A549 (cell line): ENCODE results near the gene CDC14A. TPM values are rescaled to one million over a fixed set of nuclear protein-coding genes. Genes with fewer than 3 reads are reported as not detected.

Experiments used
- ATAC-seq, 2 experiments: fragments of 200-7000 bp in 1 of 2; fragments of >200 bp in 1 of 2; cut with Nextera tagmentation in 1 of 2; cut with Tn5 transposase in 1 of 2; 3 replicates each; pipeline versions ENCODE4 v1.8.0 to v1.9.1; 2018 to 2020; ENCODE audit warnings: mild to moderate bottlenecking in 1 of 2, moderate library complexity in 1 of 2
- CTCF ChIA-PET: fragments of 300-600 bp; sonication (Branson Sonifier 250); formaldehyde crosslinking; extraction: SDS; loops from one replicate; lab custom pipeline; 2021; ENCODE audit warnings: antibody characterized with exemption, inconsistent platforms; lab: Yijun Ruan, JAX
- POLR2A ChIA-PET: fragments of 350-600 bp; formaldehyde crosslinking; extraction: SDS; loops from one replicate; lab custom pipeline; 2021; ENCODE audit warnings: antibody characterized with exemption, inconsistent platforms; lab: Yijun Ruan, JAX
- DNase-seq, 2 experiments: peaks; one replicate each; pipeline versions ENCODE4 v3.0.0 to v3.0.0-alpha.2; 2011 to 2016; ENCODE audit warnings: low read depth in 1 of 2, low spot score in 1 of 2
- FAIRE-seq: peaks from 2 replicates; lab custom pipeline; 2011; peaks lifted over from hg19 to GRCh38; lab: Jason Lieb, UNC
- H3K27ac ChIP-seq, 2 experiments: fragments of >200 bp; sonication (Bioruptor Twin); formaldehyde crosslinking; 3 replicates each; pipeline ENCODE4 v1.5.1; 2016 to 2017
- H3K4me1 ChIP-seq: fragments of >200 bp; sonication (Bioruptor Twin); formaldehyde crosslinking; 3 replicates; pipeline ENCODE4 v1.6.1; 2016
- H3K4me2 ChIP-seq: fragments of >200 bp; sonication (Bioruptor Twin); formaldehyde crosslinking; 3 replicates; pipeline ENCODE4 v1.6.1; 2016
- H3K4me3 ChIP-seq: fragments of >200 bp; sonication (Bioruptor Twin); formaldehyde crosslinking; 3 replicates; pipeline ENCODE4 v1.5.1; 2016
- H3K9me3 ChIP-seq: fragments of >200 bp; sonication (Bioruptor Twin); formaldehyde crosslinking; 3 replicates; pipeline ENCODE4 v1.6.1; 2016
- CBX2 ChIP-seq: fragments of 200-600 bp; sonication (generic); IDR thresholded peaks from 2 replicates; pipeline ENCODE4 v1.6.1; 2016; ENCODE audit warnings: low read depth, mild to moderate bottlenecking, borderline replicate concordance
- CEBPB ChIP-seq, 2 experiments: fragments of >200 bp in 1 of 2; sonication (Bioruptor Twin) in 1 of 2; formaldehyde crosslinking in 1 of 2; IDR thresholded peaks; 2 replicates each; pipeline ENCODE4 v1.6.1; 2012 to 2016
- EHF ChIP-seq: fragments of 250-450 bp; sonication (Bioruptor Pico); IDR thresholded peaks from 2 replicates; pipeline ENCODE4 v1.5.0; 2020; ENCODE audit warnings: mild to moderate bottlenecking
- EHMT2 ChIP-seq: fragments of 200-600 bp; sonication (generic); IDR thresholded peaks from 2 replicates; pipeline ENCODE4 v1.6.1; 2016; ENCODE audit warnings: antibody characterized with exemption, low read depth, mild to moderate bottlenecking, moderate library complexity
- FOSB ChIP-seq: fragments of 250-450 bp; sonication (Bioruptor Pico); IDR thresholded peaks from 2 replicates; pipeline ENCODE4 v1.5.0; 2020; ENCODE audit warnings: mild to moderate bottlenecking, moderate library complexity
- HEYL ChIP-seq: fragments of 250-450 bp; sonication (Bioruptor Pico); IDR thresholded peaks from 2 replicates; pipeline ENCODE4 v1.8.0; 2021; ENCODE audit warnings: mild to moderate bottlenecking, moderate library complexity
- JUNB ChIP-seq: fragments of >200 bp; sonication (Bioruptor Twin); formaldehyde crosslinking; IDR thresholded peaks from 2 replicates; pipeline ENCODE4 v1.6.1; 2016
- MYC ChIP-seq: IDR thresholded peaks from 2 replicates; pipeline ENCODE4 v1.6.1; 2012; ENCODE audit warnings: mild to moderate bottlenecking, inconsistent platforms, low read length, improper control_type of control experiment, borderline replicate concordance
- NFE2L2 ChIP-seq: fragments of 150-350 bp; conservative IDR thresholded peaks from 2 replicates; pipeline ENCODE4 v1.6.1; 2014; ENCODE audit warnings: low read length
- NR3C1 ChIP-seq: fragments of >200 bp; sonication (Bioruptor Twin); formaldehyde crosslinking; IDR thresholded peaks from 3 replicates; pipeline ENCODE4 v1.6.1; 2017
- PHF8 ChIP-seq: fragments of 200-600 bp; sonication (generic); IDR thresholded peaks from 2 replicates; pipeline ENCODE4 v1.6.1; 2016; ENCODE audit warnings: low read depth, mild to moderate bottlenecking, antibody characterized with exemption, moderate library complexity, borderline replicate concordance
- POLR2A ChIP-seq: IDR thresholded peaks from 2 replicates; pipeline ENCODE4 v1.6.1; 2012; ENCODE audit warnings: mild to moderate bottlenecking, low read length
- RARB ChIP-seq: fragments of 250-450 bp; sonication (Bioruptor Pico); IDR thresholded peaks from 2 replicates; pipeline ENCODE4 v1.8.0; 2021; ENCODE audit warnings: mild to moderate bottlenecking, moderate library complexity
- RCOR1 ChIP-seq: fragments of 150-350 bp; IDR thresholded peaks from 2 replicates; pipeline ENCODE4 v1.6.1; 2014; ENCODE audit warnings: antibody characterized with exemption, low read length, low read depth
- RFX5 ChIP-seq: fragments of 450-650 bp; IDR thresholded peaks from 2 replicates; pipeline ENCODE4 v1.7.1; 2014; ENCODE audit warnings: antibody characterized with exemption, mild to moderate bottlenecking, moderate library complexity
- TP53 ChIP-seq: fragments of 250-450 bp; sonication (Bioruptor Pico); IDR thresholded peaks from 2 replicates; pipeline ENCODE4 v1.5.0; 2021; ENCODE audit warnings: mild to moderate bottlenecking, moderate library complexity
- ZC3H11A ChIP-seq: fragments of 450-650 bp; IDR thresholded peaks from 2 replicates; pipeline ENCODE4 v1.6.1; 2014; ENCODE audit warnings: antibody characterized with exemption, mild to moderate bottlenecking
- ZFP36 ChIP-seq: fragments of 450-650 bp; IDR thresholded peaks from 2 replicates; pipeline ENCODE4 v1.6.1; 2014; ENCODE audit warnings: borderline replicate concordance; ENCODE audit not compliant: partially characterized antibody
- ZNF302 ChIP-seq: fragments of 250-450 bp; sonication (Bioruptor Pico); IDR thresholded peaks from 2 replicates; pipeline ENCODE4 v1.9.0; 2021; ENCODE audit warnings: inconsistent platforms, mild to moderate bottlenecking, moderate library complexity
- WGBS: methylation state at CpG from one replicate; pipeline ENCODE4 v1.1.6; 2017; ENCODE audit errors: missing lambda C conversion rate; 5-methylcytosine and 5-hydroxymethylcytosine counted together
- polyA plus RNA-seq, 4 experiments: library from polyadenylated mRNA; depleted of rRNA in 3 of 4; stranded (reverse); fragments of >200 nt; fragmentation: RNase III in 1 of 4; extraction: RNeasy Plus Mini Kit Qiagen cat#74134 plus additional on column Dnase treatment in 1 of 4; gene quantifications; 2 replicates in 3 of 4; 3 replicates in 1 of 4; pipeline ENCODE4 v1.2.3, GENCODE V29; 2011 to 2017
- TF ChIP-seq, protein P1 (sequence below): fragments of >200 bp; sonication (Bioruptor Twin); formaldehyde crosslinking; IDR thresholded peaks from 2 replicates; pipeline ENCODE4 v1.6.1; 2016
- TF ChIP-seq, protein P2 (sequence below): fragments of 250-450 bp; sonication (Bioruptor Pico); IDR thresholded peaks from 2 replicates; pipeline ENCODE4 v1.5.0; 2021; ENCODE audit warnings: mild to moderate bottlenecking, moderate library complexity, borderline replicate concordance
- TF ChIP-seq, protein P3 (sequence below): IDR thresholded peaks from 2 replicates; pipeline ENCODE4 v1.6.1; 2012

CDC14A gene
- polyA plus RNA-seq, 2 of the 4 experiments (the other 2 are of a cell fraction), result 1.6 to 4.1 TPM

DNA sequence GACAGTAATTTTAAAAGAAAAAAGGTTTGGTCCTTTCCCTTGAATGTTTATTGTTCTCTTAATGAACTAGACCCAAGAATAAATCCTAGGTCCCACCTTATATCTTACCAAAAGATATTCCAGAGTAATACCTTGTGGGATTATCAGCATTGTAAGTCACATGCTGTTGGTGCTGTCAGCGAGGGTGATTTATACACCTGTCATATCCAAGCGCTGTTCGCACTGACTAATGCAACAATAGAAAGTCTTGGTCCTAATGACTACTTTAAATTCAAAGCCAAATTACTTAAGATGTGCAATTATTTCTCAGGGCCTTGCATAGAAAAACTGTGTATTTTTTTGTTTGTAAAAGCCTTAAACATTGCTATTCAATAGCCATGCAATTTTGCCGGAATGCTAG lies 192.5 kb downstream of the CDC14A start:
- TF ChIP-seq PHF8 (no peak), TP53 (no peak), CEBPB (IDR thresholded peaks at IDR 0.05) (no peak), ZNF302 (CRISPR knock-in tag) (no peak)
- TF ChIP-seq, protein P1, sequence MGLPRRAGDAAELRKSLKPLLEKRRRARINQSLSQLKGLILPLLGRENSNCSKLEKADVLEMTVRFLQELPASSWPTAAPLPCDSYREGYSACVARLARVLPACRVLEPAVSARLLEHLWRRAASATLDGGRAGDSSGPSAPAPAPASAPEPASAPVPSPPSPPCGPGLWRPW, result no peak
- ATAC-seq (no peak), FAIRE-seq (no peak), DNase-seq (no peak)
- Histone ChIP-seq H3K27ac (no peak overlapping the region), H3K4me3 (no peak overlapping the region), H3K4me1 (0 out of 3 replicates have a peak, but pooled peaks cover 3% of the 10 kb centered on the region), H3K4me2 (no peak overlapping the region), H3K9me3 (no peaks in the 10 kb centered on the region)
- 86% methylated on average over 4 of the region's 4 CpGs for WGBS
- ChIA-PET POLR2A (no interaction called here), CTCF (no interaction called here)

DNA sequence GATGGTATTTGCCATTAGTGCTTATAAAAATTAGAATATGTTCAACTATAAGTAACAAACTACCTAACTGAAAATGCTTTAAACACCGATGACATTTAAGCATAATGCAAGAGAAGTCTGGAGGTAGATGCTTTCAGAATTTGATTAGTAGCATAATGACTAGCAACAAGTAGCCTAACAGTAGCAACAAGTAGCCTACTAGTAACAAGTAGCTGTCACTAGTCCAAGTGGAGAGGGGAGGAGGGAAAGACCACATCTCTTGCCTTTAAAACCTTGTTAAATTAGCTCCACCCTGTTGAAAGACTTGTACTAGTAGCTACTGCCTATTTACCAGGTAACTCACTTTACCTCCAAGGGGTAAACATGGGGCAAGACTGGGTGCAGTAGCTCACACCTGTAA lies 193.5 kb downstream of the CDC14A start:
- no peak for ATAC-seq

DNA sequence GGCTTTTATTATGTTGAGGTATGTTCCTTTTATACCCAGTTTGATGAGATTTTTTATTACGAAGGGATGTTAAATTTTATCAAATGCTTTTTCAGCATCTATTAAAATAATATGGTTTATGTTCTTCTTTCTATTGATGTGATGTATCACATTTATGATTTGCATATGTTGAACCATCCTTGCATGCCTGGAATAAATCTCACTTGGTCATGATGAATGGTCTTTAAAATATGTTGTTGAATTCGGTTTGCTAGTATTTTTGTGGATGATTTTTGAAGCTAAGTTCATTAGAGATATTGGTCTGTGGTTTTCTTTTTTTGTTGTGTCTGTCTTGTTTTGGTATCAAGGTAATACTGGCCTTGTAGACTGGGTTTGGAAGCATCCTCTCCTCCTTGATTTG lies 199.7 kb downstream of the CDC14A start:
- ATAC-seq (no peak), FAIRE-seq (no peak), DNase-seq (no peak)
- Histone ChIP-seq H3K4me3 (no peak overlapping the region), H3K4me2 (no peak overlapping the region), H3K4me1 (no peaks in the 10 kb centered on the region), H3K9me3 (no peaks in the 10 kb centered on the region), H3K27ac (no peak overlapping the region)
- WGBS, result 0% methylated on average over 2 of the region's 2 CpGs
- POLR2A ChIA-PET, result no interaction called here
- TF ChIP-seq MYC, result no peak
- CTCF ChIA-PET, result no interaction called here

More for the DNA sequence above, 193.5 kb downstream of the CDC14A start:
- no peak overlapping the region for H3K4me2 ChIP-seq
- POLR2A ChIA-PET, result no interaction called here
- no peak for DNase-seq
- CTCF ChIA-PET, result interaction anchor here (1.4 kb wide), 1 partner anchor 34 kb away, joined by 5 read pairs; no protein-coding TSS in a partner anchor
- H3K4me3 ChIP-seq, result no peak overlapping the region
- no peak overlapping the region for H3K27ac ChIP-seq
- 79% methylated on average over 1 of the region's 1 CpG for WGBS
- no peaks in the 10 kb centered on the region for H3K9me3 ChIP-seq
- no peaks in the 10 kb centered on the region for H3K4me1 ChIP-seq
- no peak for TF ChIP-seq HEYL (CRISPR knock-in tag)
- no peak for TF ChIP-seq ZFP36
- TF ChIP-seq RCOR1, result no peak
- TF ChIP-seq TP53, result no peak
- no peak for TF ChIP-seq MYC
- no peak for TF ChIP-seq ZC3H11A
- TF ChIP-seq PHF8, result no peak
- TF ChIP-seq, protein P2, sequence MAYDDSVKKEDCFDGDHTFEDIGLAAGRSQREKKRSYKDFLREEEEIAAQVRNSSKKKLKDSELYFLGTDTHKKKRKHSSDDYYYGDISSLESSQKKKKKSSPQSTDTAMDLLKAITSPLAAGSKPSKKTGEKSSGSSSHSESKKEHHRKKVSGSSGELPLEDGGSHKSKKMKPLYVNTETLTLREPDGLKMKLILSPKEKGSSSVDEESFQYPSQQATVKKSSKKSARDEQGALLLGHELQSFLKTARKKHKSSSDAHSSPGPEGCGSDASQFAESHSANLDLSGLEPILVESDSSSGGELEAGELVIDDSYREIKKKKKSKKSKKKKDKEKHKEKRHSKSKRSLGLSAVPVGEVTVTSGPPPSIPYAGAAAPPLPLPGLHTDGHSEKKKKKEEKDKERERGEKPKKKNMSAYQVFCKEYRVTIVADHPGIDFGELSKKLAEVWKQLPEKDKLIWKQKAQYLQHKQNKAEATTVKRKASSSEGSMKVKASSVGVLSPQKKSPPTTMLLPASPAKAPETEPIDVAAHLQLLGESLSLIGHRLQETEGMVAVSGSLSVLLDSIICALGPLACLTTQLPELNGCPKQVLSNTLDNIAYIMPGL (CRISPR knock-in tag), result no peak
- no peak for TF ChIP-seq RARB (CRISPR knock-in tag)
- TF ChIP-seq NR3C1, result no peak
- TF ChIP-seq, protein P3, sequence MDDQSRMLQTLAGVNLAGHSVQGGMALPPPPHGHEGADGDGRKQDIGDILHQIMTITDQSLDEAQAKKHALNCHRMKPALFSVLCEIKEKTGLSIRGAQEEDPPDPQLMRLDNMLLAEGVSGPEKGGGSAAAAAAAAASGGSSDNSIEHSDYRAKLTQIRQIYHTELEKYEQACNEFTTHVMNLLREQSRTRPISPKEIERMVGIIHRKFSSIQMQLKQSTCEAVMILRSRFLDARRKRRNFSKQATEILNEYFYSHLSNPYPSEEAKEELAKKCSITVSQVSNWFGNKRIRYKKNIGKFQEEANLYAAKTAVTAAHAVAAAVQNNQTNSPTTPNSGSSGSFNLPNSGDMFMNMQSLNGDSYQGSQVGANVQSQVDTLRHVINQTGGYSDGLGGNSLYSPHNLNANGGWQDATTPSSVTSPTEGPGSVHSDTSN, result no peak
- TF ChIP-seq EHMT2, result no peak
- TF ChIP-seq, protein P1, result no peak
- TF ChIP-seq POLR2A, result no peak
- no peak for TF ChIP-seq RFX5
- no peak for TF ChIP-seq EHF
- TF ChIP-seq NFE2L2, result no peak
- no peak for TF ChIP-seq FOSB (CRISPR knock-in tag)
- TF ChIP-seq CBX2, result no peak
- no peak for TF ChIP-seq JUNB
- TF ChIP-seq, all 56 proteins: peak for 0
- FAIRE-seq, result no peak
